C4-2B (cell line): ENCODE measurements around the gene CHCHD3.
"Not testable (repeated sequence)": the region's sequence is repeated elsewhere in the genome, so short reads cannot be mapped to it uniquely, and the experiment has no call there.

Experiments
- CTCF ChIP-seq: fragments of 450-650 bp; conservative IDR thresholded peaks from 2 replicates; pipeline ENCODE4 v1.5.1; 2017; ENCODE audit warnings: mild to moderate bottlenecking
- ZFX ChIP-seq: fragments of 450-650 bp; IDR thresholded peaks from 2 replicates; pipeline ENCODE4 v1.6.1; 2017

GRCh38 chr7:133035240-133035639 lies 46.6 kb downstream of the CHCHD3 start:
- not testable (repeated sequence) for TF ChIP-seq CTCF, ZFX
